Skin of body (tissue), 3 donors: ENCODE results near the gene ARR3. TPM values are rescaled to one million over a fixed set of nuclear protein-coding genes. Genes with fewer than 3 reads are reported as not detected.
"Not testable (repeated sequence)": the region's sequence is repeated elsewhere in the genome, so short reads cannot be mapped to it uniquely, and the experiment has no call there.

Source experiments
- DNase-seq: peaks from one replicate; lab custom pipeline; 2025; lab: John Stamatoyannopoulos, UW
- small RNA-seq: library from RNA; depleted of rRNA; stranded (forward); fragments of <200 nt; gene quantifications from one replicate; pipeline ENCODE3, GENCODE V24; 2014; ENCODE audit warnings: low replicate concordance
- total RNA-seq: library from RNA; depleted of rRNA; stranded (reverse); fragments of >200 nt; gene quantifications from one replicate; pipeline ENCODE4 v1.2.3, GENCODE V29; 2014

Gene ARR3
- total RNA-seq, 1 donor from 2014 or later, result not detected

GRCh38 chrX:70279081-70279480 lies 10.9 kb downstream of the ARR3 start:
- no peak for DNase-seq

- DNase-seq, result no peak
Measured at GRCh38 chrX:70280573-70280972, 12.4 kb downstream of the ARR3 start.

GRCh38 chrX:70281951-70282350 lies 13.8 kb downstream of the ARR3 start, which contains the start of gene RAB41:
Gene RAB41 (plus strand): TSS chrX:70282172. CDS start chrX:70282218, 46 bp downstream.
- DNase-seq, result no peak

GRCh38 chrX:70289168-70289792 lies 21.1 kb downstream of the ARR3 start:
- DNase-seq, result no peak

GRCh38 chrX:70289793-70290770 lies 21.9 kb downstream of the ARR3 start, which contains the start of the genes KIF4A and PDZD11:
Gene KIF4A (plus strand): TSS chrX:70290104. CDS start chrX:70290459, 355 bp downstream.
Gene PDZD11 (minus strand): TSS chrX:70289927. CDS start chrX:70289341, 586 bp downstream.
- DNase-seq, result peak; percentile 77

- DNase-seq, result no peak
Measured at GRCh38 chrX:70292788-70293187, 24.7 kb downstream of the ARR3 start.

DNA sequence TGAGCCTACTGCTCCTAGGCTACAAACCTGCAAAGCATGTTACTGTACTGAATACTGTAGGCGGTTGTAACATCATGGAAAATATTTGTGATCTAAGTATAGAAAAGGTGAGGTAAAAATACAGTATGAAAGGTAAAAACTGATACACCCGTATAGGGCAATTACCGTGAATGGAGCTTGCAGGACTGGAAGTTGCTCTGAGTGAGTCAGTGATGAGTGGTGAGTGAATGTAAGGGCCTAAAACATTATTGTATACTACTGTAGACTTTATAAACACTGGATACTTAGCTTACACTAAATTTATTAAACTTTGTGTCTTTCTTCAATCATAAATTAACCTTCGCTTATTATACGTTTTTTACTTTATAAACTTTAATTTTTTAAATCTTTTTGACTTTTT lies 25.5 kb downstream of the ARR3 start:
- DNase-seq, result no peak

- DNase-seq, result no peak
Measured at GRCh38 chrX:70301716-70302115, 33.6 kb downstream of the ARR3 start.

GRCh38 chrX:70313503-70313902 lies 45.4 kb downstream of the ARR3 start:
- DNase-seq, result no peak

DNA sequence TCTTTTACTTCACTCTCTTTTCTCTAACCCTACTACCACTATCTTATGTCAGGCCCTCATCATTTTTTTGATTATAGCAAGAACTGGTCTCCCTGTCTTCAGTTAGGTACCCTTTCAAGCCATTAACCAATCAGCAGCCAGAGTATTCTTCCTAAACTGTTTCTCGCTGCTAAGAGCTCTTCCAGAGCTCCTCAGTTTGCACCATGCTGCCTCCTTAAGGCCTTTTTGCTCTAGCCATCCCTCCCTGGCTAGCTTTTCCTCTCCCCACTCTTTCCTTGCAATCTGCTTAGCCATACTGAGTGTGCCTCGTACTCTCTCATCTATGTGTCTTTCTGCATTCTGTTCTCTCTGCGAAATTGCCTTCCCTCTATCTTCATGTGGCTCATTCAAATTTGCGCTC lies 54.6 kb downstream of the ARR3 start:
- DNase-seq, result no peak

- not testable (repeated sequence) for DNase-seq
Measured at GRCh38 chrX:70323628-70324027, 55.5 kb downstream of the ARR3 start.

- no peak for DNase-seq
Measured at GRCh38 chrX:70324326-70324725, 56.2 kb downstream of the ARR3 start.

DNA sequence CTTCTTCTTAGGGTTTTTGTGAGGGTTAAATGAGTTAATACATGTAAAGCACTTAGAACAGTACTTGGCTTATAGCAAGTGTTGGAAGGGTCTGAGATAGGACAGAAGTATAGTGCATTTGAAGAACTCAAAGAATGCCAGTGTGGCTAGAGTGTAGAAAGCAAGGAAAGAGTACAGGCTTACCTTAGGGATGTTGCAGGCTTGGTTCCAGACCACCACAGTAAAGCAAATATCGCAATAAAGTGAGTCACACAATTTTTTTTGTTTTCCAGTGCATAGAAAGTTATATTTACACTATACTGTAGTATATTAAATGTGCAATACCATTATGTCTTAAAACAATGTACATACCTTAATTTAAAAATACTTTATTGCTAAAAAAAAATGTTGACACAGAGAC lies 63.0 kb downstream of the ARR3 start:
- no peak for DNase-seq

Small RNAs within 50 kb of the gene (small RNA-seq; reads per million reads assigned to genes)
- gene RNA5SP507, result not detected

Other genes with a start within 250 kb of the ARR3 start
- 2.5 TPM for gene AWAT2, start 218.4 kb upstream of the ARR3 start, total RNA-seq
- not detected for gene OTUD6A, start 205.9 kb upstream of the ARR3 start, total RNA-seq
- 59.1 TPM for gene IGBP1, start 134.9 kb upstream of the ARR3 start, total RNA-seq
- gene DGAT2L6, start 90.9 kb upstream of the ARR3 start, total RNA-seq, result 12.4 TPM
- 4.7 TPM for gene AWAT1, start 33.7 kb upstream of the ARR3 start, total RNA-seq
- 0.69 TPM for gene P2RY4, start 8.1 kb upstream of the ARR3 start, total RNA-seq
- gene RAB41, start 13.8 kb downstream of the ARR3 start, total RNA-seq, result not detected
- 19.8 TPM for gene PDZD11, start 21.6 kb downstream of the ARR3 start, total RNA-seq
- gene KIF4A, start 21.8 kb downstream of the ARR3 start, total RNA-seq, result 5.8 TPM
- 0.30 TPM for gene GDPD2, start 155.0 kb downstream of the ARR3 start, total RNA-seq
- gene DLG3, start 176.5 kb downstream of the ARR3 start, total RNA-seq, result 10.6 TPM